Stomach smooth muscle (tissue), 2 donors: Measurements from ENCODE around the gene CA10.

Source experiments
- H3K27ac ChIP-seq: one replicate; pipeline ENCODE4 v1.7.0; 2013; ENCODE audit warnings: mild to moderate bottlenecking, low read length, inconsistent platforms
- H3K27me3 ChIP-seq, 2 donors: one replicate each; pipeline ENCODE4 v1.7.0; 2013; ENCODE audit warnings: low read length in 2 of 2; ENCODE audit not compliant: insufficient read depth in 2 of 2, control insufficient read depth in 1 of 2
- H3K36me3 ChIP-seq, 2 donors: one replicate each; pipeline ENCODE4 v1.7.0; 2013; ENCODE audit warnings: low read length in 2 of 2; ENCODE audit not compliant: control insufficient read depth in 2 of 2, insufficient read depth in 2 of 2
- H3K4me1 ChIP-seq: one replicate; pipeline ENCODE4 v1.7.0; 2013; ENCODE audit warnings: low read length; ENCODE audit not compliant: control insufficient read depth, insufficient read depth
- H3K4me3 ChIP-seq, 2 donors: one replicate each; pipeline ENCODE4 v1.7.0; 2013; ENCODE audit warnings: low read length in 2 of 2
- H3K9ac ChIP-seq, 2 donors: one replicate each; pipeline ENCODE4 v1.7.0; 2013; ENCODE audit warnings: low read length in 2 of 2, mild to moderate bottlenecking in 1 of 2
- H3K9me3 ChIP-seq, 2 donors: one replicate each; pipeline ENCODE4 v1.7.0; 2013; ENCODE audit warnings: low read length in 2 of 2; ENCODE audit not compliant: control insufficient read depth in 2 of 2
- donor health status: healthy.
- donor health status: Pancreatic carcinoma.

Gene CA10

GRCh38 chr17:52048137-52048898 is 110.2 kb downstream of the CA10 start:
- H3K4me3 ChIP-seq: no peak overlapping the region
- no peaks in the 10 kb centered on the region for H3K36me3 ChIP-seq
- no peak overlapping the region for H3K27ac ChIP-seq
- H3K27me3 ChIP-seq: no peaks in the 10 kb centered on the region
- no peak overlapping the region for H3K9ac ChIP-seq
- no peaks in the 10 kb centered on the region for H3K4me1 ChIP-seq
- H3K9me3 ChIP-seq: no peaks in the 10 kb centered on the region

- no peaks in the 10 kb centered on the region for H3K27me3 ChIP-seq
- no peaks in the 10 kb centered on the region for H3K4me1 ChIP-seq
- H3K4me3 ChIP-seq: no peak overlapping the region
- no peaks in the 10 kb centered on the region for H3K9me3 ChIP-seq
- no peaks in the 10 kb centered on the region for H3K36me3 ChIP-seq
- no peak overlapping the region for H3K9ac ChIP-seq
- H3K27ac ChIP-seq: no peak overlapping the region
Observed at GRCh38 chr17:52047086-52047485, 111.4 kb downstream of the CA10 start.

DNA sequence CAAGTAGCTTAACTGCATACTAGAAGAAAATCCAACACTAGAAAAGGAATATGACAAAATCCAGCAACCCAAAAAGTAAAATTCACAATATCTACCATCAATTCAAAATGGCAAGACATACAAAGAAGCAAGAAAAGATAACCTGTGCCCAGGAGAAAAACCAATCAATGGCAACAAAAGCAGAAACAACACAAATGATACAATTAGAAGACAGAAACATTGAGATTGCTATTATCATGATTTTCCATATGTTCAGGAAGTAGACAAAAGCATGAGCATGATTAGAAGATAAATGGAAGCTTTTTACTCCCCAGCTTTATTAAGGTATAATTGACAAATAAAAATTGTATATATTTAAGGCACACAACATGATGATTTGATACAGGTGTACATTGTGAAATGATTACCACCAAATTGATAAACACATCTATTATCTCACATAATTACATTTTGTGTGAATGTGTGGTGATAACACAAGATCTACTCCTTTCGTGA is 117.3 kb downstream of the CA10 start:
- H3K36me3 ChIP-seq: no peaks in the 10 kb centered on the region
- no peak overlapping the region for H3K9ac ChIP-seq
- H3K4me1 ChIP-seq: no peaks in the 10 kb centered on the region
- no peak overlapping the region for H3K4me3 ChIP-seq
- H3K27me3 ChIP-seq: no peaks in the 10 kb centered on the region
- no peak overlapping the region for H3K27ac ChIP-seq
- H3K9me3 ChIP-seq: no peaks in the 10 kb centered on the region

- Histone ChIP-seq H3K9me3 (no peaks in the 10 kb centered on the region), H3K36me3 (no peaks in the 10 kb centered on the region), H3K4me3 (no peak overlapping the region), H3K4me1 (no peaks in the 10 kb centered on the region), H3K27ac (no peak overlapping the region), H3K27me3 (no peaks in the 10 kb centered on the region), H3K9ac (no peak overlapping the region)
Observed at GRCh38 chr17:52036416-52036815, 122.1 kb downstream of the CA10 start.

- Histone ChIP-seq H3K36me3 (no peaks in the 10 kb centered on the region), H3K4me1 (no peaks in the 10 kb centered on the region), H3K4me3 (no peak overlapping the region), H3K27me3 (no peaks in the 10 kb centered on the region), H3K27ac (no peak overlapping the region), H3K9me3 (no peaks in the 10 kb centered on the region), H3K9ac (no peak overlapping the region)
Observed at GRCh38 chr17:52035336-52035915, 123.1 kb downstream of the CA10 start.

GRCh38 chr17:52032454-52032853 is 126.1 kb downstream of the CA10 start:
- Histone ChIP-seq H3K36me3 (no peaks in the 10 kb centered on the region), H3K4me3 (no peak overlapping the region), H3K9ac (no peak overlapping the region), H3K4me1 (no peaks in the 10 kb centered on the region), H3K9me3 (no peaks in the 10 kb centered on the region), H3K27me3 (no peaks in the 10 kb centered on the region), H3K27ac (no peak overlapping the region)

DNA sequence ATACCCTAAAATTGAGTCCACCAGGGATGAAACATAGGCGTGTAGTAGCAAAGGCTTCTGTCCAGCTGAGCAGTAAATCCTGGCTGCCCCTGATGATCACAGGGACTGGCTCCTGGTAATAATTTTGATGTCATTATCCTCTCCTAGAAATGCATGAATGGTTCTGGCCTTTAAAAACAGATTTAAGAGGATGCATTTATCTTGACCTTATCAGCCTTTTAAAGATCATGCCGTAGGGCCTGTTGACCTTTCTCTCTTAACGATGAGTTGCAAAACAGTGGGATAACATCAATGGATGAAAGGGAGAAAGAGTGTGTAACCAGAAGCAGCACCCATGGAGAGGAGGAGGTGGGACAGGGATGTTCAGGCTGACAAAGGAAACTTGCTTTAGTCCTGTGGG is 128.5 kb downstream of the CA10 start:
- Histone ChIP-seq H3K36me3 (no peaks in the 10 kb centered on the region), H3K9me3 (no peaks in the 10 kb centered on the region), H3K4me3 (no peak overlapping the region), H3K27me3 (no peaks in the 10 kb centered on the region), H3K27ac (no peak overlapping the region), H3K9ac (no peak overlapping the region), H3K4me1 (no peaks in the 10 kb centered on the region)

DNA sequence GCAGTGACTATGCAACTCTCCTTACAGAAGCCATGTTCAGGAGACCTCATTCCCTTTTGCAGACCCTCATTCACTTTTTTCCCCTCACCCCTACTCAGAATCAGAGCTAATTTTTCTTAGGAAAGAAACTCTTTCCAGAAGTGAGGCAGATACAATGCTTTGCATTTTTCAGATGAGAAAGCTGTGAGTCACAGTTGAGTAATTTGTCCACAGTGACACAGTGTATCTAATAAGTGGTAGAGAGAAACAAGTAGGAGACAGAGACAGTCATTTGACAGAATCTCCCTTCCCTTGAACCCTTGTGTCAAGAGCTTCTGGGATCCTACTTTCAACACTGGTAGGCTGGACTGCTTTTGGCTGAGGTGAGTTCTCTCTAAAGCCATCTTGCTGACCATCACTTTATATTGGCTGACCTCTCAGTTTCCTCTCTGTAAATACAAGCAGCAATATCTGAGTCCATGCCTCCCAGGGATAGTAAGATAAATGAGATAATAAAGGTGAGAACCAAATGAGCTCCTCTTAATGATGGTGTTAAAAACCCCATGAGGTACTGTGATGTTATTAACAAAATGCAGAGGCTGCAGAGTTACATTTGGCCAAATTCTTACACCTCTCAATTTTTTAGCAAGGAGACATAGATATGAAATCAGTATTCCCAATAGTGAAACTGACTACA is 130.8 kb downstream of the CA10 start:
- Histone ChIP-seq H3K9me3 (no peaks in the 10 kb centered on the region), H3K27me3 (no peaks in the 10 kb centered on the region), H3K4me1 (no peaks in the 10 kb centered on the region), H3K4me3 (no peak overlapping the region), H3K9ac (no peak overlapping the region), H3K36me3 (no peaks in the 10 kb centered on the region), H3K27ac (no peak overlapping the region)

DNA sequence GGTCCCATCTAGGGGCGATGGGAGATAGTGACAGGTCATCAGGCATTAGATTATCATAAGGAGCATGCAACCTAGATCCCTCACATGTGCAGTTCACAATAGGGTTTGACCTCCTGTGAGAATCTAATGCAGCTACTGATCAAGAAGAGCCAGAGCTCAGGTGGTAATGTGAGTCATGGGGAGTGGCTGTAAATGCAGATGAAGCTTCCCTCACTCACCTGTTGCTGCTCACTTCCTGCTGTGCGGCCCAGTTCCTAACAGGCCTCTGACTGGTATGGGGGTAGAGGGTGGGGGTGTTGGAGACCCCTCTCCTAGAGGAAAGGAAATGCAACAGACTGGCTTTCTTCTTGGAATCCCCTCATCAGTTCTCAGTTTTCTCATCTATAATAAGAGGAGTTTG is 131.4 kb downstream of the CA10 start:
- Histone ChIP-seq H3K27ac (no peak overlapping the region), H3K36me3 (no peaks in the 10 kb centered on the region), H3K27me3 (no peaks in the 10 kb centered on the region), H3K4me3 (no peak overlapping the region), H3K9ac (no peak overlapping the region), H3K9me3 (no peaks in the 10 kb centered on the region), H3K4me1 (no peaks in the 10 kb centered on the region)

DNA sequence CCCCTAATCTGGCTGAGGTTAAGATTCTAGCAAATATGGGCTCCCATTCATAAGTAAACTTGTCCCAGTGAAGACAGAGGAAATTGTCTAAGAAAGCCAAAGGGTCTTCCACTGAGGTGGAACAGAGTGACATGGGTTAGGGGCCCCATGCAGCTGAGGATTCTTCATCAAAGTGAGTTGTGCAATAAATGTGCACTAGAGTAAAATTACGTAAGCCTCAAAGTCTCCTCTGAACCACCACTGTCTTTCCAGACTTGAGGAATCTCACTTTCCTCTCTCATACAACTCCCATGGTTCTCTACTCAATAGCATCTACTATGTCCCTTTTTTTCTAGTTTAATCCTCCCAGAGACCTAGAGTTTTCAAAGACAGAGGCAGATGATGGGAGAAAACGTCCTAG is 132.4 kb downstream of the CA10 start:
- Histone ChIP-seq H3K27me3 (no peaks in the 10 kb centered on the region), H3K36me3 (no peaks in the 10 kb centered on the region), H3K27ac (no peak overlapping the region), H3K4me3 (no peak overlapping the region), H3K4me1 (no peaks in the 10 kb centered on the region), H3K9me3 (no peaks in the 10 kb centered on the region), H3K9ac (no peak overlapping the region)

- Histone ChIP-seq H3K4me3 (no peak overlapping the region), H3K9ac (no peak overlapping the region), H3K27me3 (no peaks in the 10 kb centered on the region), H3K4me1 (no peaks in the 10 kb centered on the region), H3K27ac (no peak overlapping the region), H3K9me3 (no peaks in the 10 kb centered on the region), H3K36me3 (no peaks in the 10 kb centered on the region)
Observed at GRCh38 chr17:52025236-52025635, 133.3 kb downstream of the CA10 start.
